Spleen (tissue), 7 donors: ENCODE results near the gene MRPL14.

Experiments
- POLR2A ChIP-seq, 3 donors: fragments of 450-650 bp; IDR thresholded peaks; one replicate each; pipeline ENCODE4 v1.5.1; 2017; ENCODE audit warnings: antibody characterized with exemption in 3 of 3, mild to moderate bottlenecking in 1 of 3
- POLR2AphosphoS5 ChIP-seq, 3 donors: sonication (generic); formaldehyde crosslinking; IDR thresholded peaks; one replicate each; pipeline ENCODE4 v1.5.1; 2017; ENCODE audit warnings: antibody characterized with exemption in 3 of 3
- TF ChIP-seq, protein P1 (sequence below), 11 experiments: fragments of 200-600 bp in 7 of 11; fragments of 450-650 bp in 4 of 11; sonication (generic) in 4 of 11; IDR thresholded peaks in 8 of 11; conservative IDR thresholded peaks in 3 of 11; 1 replicate in 7 of 11; 2 replicates in 4 of 11; pipeline versions ENCODE4 v1.4.0 to v1.8.0; 2016 to 2021; ENCODE audit warnings: antibody characterized with exemption in 11 of 11, inconsistent platforms in 4 of 11, mild to moderate bottlenecking in 1 of 11
- donor health status: DM: no; HTN: no; CAD: no; lungs with moderate emphysema.
- donor health status: DM: no; HTN: no; CAD: no.
- donor health status: DM: no; HTN: no; CAD: no.

DNA sequence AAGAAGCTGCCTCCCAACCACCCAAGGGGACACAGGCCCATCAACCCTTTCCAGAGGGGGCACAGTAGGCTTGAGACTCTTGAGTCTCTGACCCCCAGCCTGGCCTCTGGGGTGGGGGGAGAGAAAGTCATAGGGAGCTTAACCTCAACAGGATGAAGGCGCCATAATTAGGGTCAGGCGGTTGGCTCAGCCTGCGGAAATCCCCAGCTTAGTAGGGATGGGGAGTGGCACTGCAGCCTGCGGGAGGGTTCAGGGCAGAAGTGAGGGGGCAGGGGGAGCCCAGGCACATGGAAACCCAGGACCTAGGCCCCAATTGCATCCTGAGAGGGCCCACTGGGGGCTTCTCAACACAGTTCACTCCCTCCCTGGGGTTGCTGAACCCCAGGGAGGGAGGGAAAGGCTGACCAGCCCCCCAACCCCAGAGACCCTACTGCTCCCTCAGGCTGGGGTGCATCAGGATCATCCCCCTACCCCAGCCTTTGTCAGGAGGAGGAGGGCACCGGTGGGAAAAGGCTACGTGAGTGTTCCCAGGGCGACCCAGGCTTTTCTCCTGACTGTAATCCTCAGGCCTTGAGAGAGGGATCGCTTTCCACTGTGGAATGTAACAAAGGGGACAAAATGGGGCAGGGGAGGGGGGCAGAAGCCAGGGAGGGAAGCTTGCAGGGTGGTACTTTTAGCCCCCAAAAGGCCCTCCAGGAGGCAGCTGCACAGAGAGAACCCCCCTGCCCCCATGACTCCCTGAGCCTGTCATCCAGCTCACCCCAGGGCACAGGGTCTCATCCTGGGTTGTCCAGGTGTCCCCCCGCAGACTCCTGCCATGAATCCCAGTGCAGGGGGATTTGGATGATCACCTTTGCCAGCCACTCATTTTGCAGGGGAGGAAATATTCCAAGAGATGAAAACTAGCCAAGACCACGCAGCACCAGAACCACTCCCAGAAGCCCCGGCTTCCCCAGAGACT lies 46.4 kb downstream of the MRPL14 start:
- TF ChIP-seq, protein P1, sequence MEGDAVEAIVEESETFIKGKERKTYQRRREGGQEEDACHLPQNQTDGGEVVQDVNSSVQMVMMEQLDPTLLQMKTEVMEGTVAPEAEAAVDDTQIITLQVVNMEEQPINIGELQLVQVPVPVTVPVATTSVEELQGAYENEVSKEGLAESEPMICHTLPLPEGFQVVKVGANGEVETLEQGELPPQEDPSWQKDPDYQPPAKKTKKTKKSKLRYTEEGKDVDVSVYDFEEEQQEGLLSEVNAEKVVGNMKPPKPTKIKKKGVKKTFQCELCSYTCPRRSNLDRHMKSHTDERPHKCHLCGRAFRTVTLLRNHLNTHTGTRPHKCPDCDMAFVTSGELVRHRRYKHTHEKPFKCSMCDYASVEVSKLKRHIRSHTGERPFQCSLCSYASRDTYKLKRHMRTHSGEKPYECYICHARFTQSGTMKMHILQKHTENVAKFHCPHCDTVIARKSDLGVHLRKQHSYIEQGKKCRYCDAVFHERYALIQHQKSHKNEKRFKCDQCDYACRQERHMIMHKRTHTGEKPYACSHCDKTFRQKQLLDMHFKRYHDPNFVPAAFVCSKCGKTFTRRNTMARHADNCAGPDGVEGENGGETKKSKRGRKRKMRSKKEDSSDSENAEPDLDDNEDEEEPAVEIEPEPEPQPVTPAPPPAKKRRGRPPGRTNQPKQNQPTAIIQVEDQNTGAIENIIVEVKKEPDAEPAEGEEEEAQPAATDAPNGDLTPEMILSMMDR (IDR thresholded peaks at IDR 0.05 in 8 of 11, conservative IDR thresholded peaks at IDR 0.05 in 3 of 11): no peak
- TF ChIP-seq POLR2A (IDR thresholded peaks at IDR 0.05) (no peak), POLR2AphosphoS5 (IDR thresholded peaks at IDR 0.05) (no peak)
